CD14-positive monocyte (primary cell): ENCODE data around the gene ACD. TPM values are rescaled to one million over a fixed set of nuclear protein-coding genes. Genes with fewer than 3 reads are reported as not detected.
A peak's percentile ranks its signal among the peaks of the same experiment; 100 is the strongest.

Experiments
- DNase-seq, 3 donors: peaks; one replicate each; pipeline ENCODE4 v3.0.0-alpha.2; 2011 to 2022
- H2AFZ ChIP-seq: 2 replicates; pipeline ENCODE4 v1.6.0; 2012; ENCODE audit warnings: mild to moderate bottlenecking, low read depth, low read length, inconsistent platforms; ENCODE audit not compliant: insufficient read depth, poor library complexity, severe bottlenecking
- H3K27ac ChIP-seq, 2 donors: 1 replicate in 1 of 2; 2 replicates in 1 of 2; pipeline ENCODE4 v1.5.1; 2012 to 2013; ENCODE audit warnings: low read length in 2 of 2, control low read depth in 1 of 2, inconsistent platforms in 1 of 2, low read depth in 1 of 2, mild to moderate bottlenecking in 1 of 2
- H3K27me3 ChIP-seq, 2 donors: one replicate each; pipeline versions ENCODE4 v1.6.0 to v1.6.1; 2011 to 2013; ENCODE audit warnings: low read length in 2 of 2; ENCODE audit not compliant: control insufficient read depth in 2 of 2, insufficient read depth in 2 of 2
- H3K36me3 ChIP-seq, 2 donors: replicated peaks in 1 of 2; 1 replicate in 1 of 2; 2 replicates in 1 of 2; pipeline versions ENCODE4 v1.5.1 to v1.6.1; 2012 to 2013; ENCODE audit warnings: low read length in 2 of 2, control low read depth in 1 of 2, inconsistent platforms in 1 of 2, mild to moderate bottlenecking in 1 of 2; ENCODE audit not compliant: insufficient read depth in 2 of 2, control insufficient read depth in 1 of 2
- H3K4me1 ChIP-seq, 2 donors: 1 replicate in 1 of 2; 2 replicates in 1 of 2; pipeline versions ENCODE4 v1.5.1 to v1.6.1; 2012 to 2013; ENCODE audit warnings: low read length in 2 of 2, control low read depth in 1 of 2, inconsistent platforms in 1 of 2, mild to moderate bottlenecking in 1 of 2, moderate library complexity in 1 of 2; ENCODE audit not compliant: insufficient read depth in 2 of 2, control insufficient read depth in 1 of 2
- H3K4me2 ChIP-seq: replicated peaks from 2 replicates; pipeline ENCODE3; 2012; ENCODE audit warnings: low read length, moderate library complexity, mild to moderate bottlenecking; ENCODE audit not compliant: poor library complexity, severe bottlenecking; ENCODE audit errors: extremely low read depth
- H3K4me3 ChIP-seq, 3 experiments: fragments of 200-600 bp in 1 of 3; sonication (generic) in 1 of 3; replicated peaks in 1 of 3; 1 replicate in 2 of 3; 2 replicates in 1 of 3; pipeline ENCODE4 v1.5.1; 2011 to 2013; ENCODE audit warnings: low read length in 3 of 3, mild to moderate bottlenecking in 3 of 3, control low read depth in 2 of 3, low read depth in 2 of 3, inconsistent platforms in 1 of 3, moderate library complexity in 1 of 3
- H3K79me2 ChIP-seq: 2 replicates; pipeline ENCODE4 v1.6.0; 2012; ENCODE audit warnings: mild to moderate bottlenecking, control low read depth, inconsistent platforms, low read length, moderate library complexity; ENCODE audit not compliant: insufficient read depth
- H3K9ac ChIP-seq: 2 replicates; pipeline ENCODE4 v1.6.0; 2017; ENCODE audit warnings: low read length, mild to moderate bottlenecking; ENCODE audit not compliant: insufficient read depth, poor library complexity, severe bottlenecking
- H3K9me3 ChIP-seq, 2 donors: replicated peaks in 1 of 2; 1 replicate in 1 of 2; 2 replicates in 1 of 2; pipeline versions ENCODE4 v1.5.1 to v1.6.1; 2012 to 2013; ENCODE audit warnings: low read length in 2 of 2, control low read depth in 1 of 2; ENCODE audit not compliant: control insufficient read depth in 1 of 2, insufficient read depth in 1 of 2
- H4K20me1 ChIP-seq: 2 replicates; pipeline ENCODE4 v1.6.0; 2012; ENCODE audit warnings: mild to moderate bottlenecking, low read length, control low read depth, moderate library complexity; ENCODE audit not compliant: insufficient read depth
- H3K27ac Mint-ChIP-seq, 7 donors: one replicate each; pipeline ENCODE4 v1.8.0; 2020; ENCODE audit warnings: mild to moderate bottlenecking in 7 of 7, mixed read lengths in 7 of 7, moderate library complexity in 6 of 7, inconsistent platforms in 2 of 7
- H3K27me3 Mint-ChIP-seq, 3 donors: one replicate each; pipeline ENCODE4 v1.8.0; 2021 to 2022; ENCODE audit warnings: low read depth in 3 of 3, mild to moderate bottlenecking in 3 of 3, mixed read lengths in 3 of 3, moderate library complexity in 3 of 3, inconsistent platforms in 1 of 3
- H3K36me3 Mint-ChIP-seq, 2 donors: one replicate each; pipeline ENCODE4 v1.8.0; 2020; ENCODE audit warnings: mixed read lengths in 2 of 2, inconsistent platforms in 1 of 2, mild to moderate bottlenecking in 1 of 2
- H3K4me1 Mint-ChIP-seq: one replicate; pipeline ENCODE4 v1.8.0; 2020; ENCODE audit warnings: mild to moderate bottlenecking, mixed read lengths
- H3K4me3 Mint-ChIP-seq, 2 donors: one replicate each; pipeline ENCODE4 v1.8.0; 2020; ENCODE audit warnings: mild to moderate bottlenecking in 2 of 2, mixed read lengths in 2 of 2, moderate library complexity in 1 of 2
- H3K9me3 Mint-ChIP-seq, 7 donors: one replicate each; pipeline ENCODE4 v1.8.0; 2020 to 2022; ENCODE audit warnings: mixed read lengths in 7 of 7, mild to moderate bottlenecking in 6 of 7, moderate library complexity in 6 of 7, inconsistent platforms in 2 of 7
- CTCF ChIP-seq: fragments of 200-600 bp; IDR thresholded peaks from one replicate; pipeline ENCODE4 v1.8.0; 2022; ENCODE audit warnings: antibody characterized with exemption, mild to moderate bottlenecking
- WGBS: methylation state at CpG from one replicate; pipeline ENCODE4 v1.1.5; 2013; ENCODE audit warnings: missing lambda C conversion rate; ENCODE audit not compliant: insufficient coverage; 5-methylcytosine and 5-hydroxymethylcytosine counted together
- intact Hi-C, 2 donors: fragments of 100-400 bp; cut with micrococcal nuclease; formaldehyde crosslinking; loops; one replicate each; pipeline versions ENCODE4 v1.15.0 to v1.15.1; 2023
- polyA plus RNA-seq, 3 donors: library from polyadenylated mRNA; depleted of rRNA in 1 of 3; unstranded in 2 of 3; stranded (reverse) in 1 of 3; fragments of 300-500 nt in 2 of 3; fragments of >200 nt in 1 of 3; fragmentation: Illumina TruSeq in 2 of 3; gene quantifications; 1 replicate in 2 of 3; 2 replicates in 1 of 3; pipeline ENCODE4 v1.2.3, GENCODE V29; 2012 to 2021

The ACD gene
- polyA plus RNA-seq, 3 donors = 11.8 to 26.0 (median 14.9) TPM

- TF ChIP-seq CTCF = no peak
- Mint-ChIP-seq H3K27ac (no peak overlapping the region), H3K4me3 (no peak overlapping the region), H3K9me3 (no peaks in the 10 kb centered on the region), H3K36me3 (peaks cover 12 to 13% of the 10 kb centered on the region in 2 donors), H3K27me3 (peaks cover 8 to 10% (median 8%) of the 10 kb centered on the region in 3 donors), H3K4me1 (peaks cover 32% of the 10 kb centered on the region)
- no peaks in the 10 kb centered on the region for H3K9me3 ChIP-seq
- H3K27me3 ChIP-seq = peaks cover 0 to 5% of the 10 kb centered on the region in 2 donors
- H3K4me1 ChIP-seq = peaks cover 35 to 50% of the 10 kb centered on the region in 2 donors
- no peak overlapping the region for H3K4me3 ChIP-seq
- intact Hi-C loops = loop anchor here (10.0 kb wide), 5 partner anchors 138 to 422 kb away; partner anchors contain the start of genes CENPT (in 1 of the 2), NFATC3 (in 1 of the 2), NUTF2 (in 1 of the 2) and RANBP10 (in 1 of the 2)
- no peak overlapping the region for H2AFZ ChIP-seq
- H3K36me3 ChIP-seq = peaks cover 0 to 2% of the 10 kb centered on the region in 2 donors
- no peak overlapping the region for H3K27ac ChIP-seq
- no peak overlapping the region for H3K9ac ChIP-seq
- no peak overlapping the region for H3K4me2 ChIP-seq
- H3K79me2 ChIP-seq = peaks cover 8% of the 10 kb centered on the region
- no peaks in the 10 kb centered on the region for H4K20me1 ChIP-seq
- DNase-seq = no peak
Measured at GRCh38 chr16:67662653-67663010, 2.6 kb upstream of the ACD start.

- Mint-ChIP-seq H3K36me3 (peaks cover 14 to 19% of the 10 kb centered on the region in 2 donors), H3K4me3 (peak overlapping the region in 1 of 2 donors; percentile 92), H3K4me1 (peaks cover 26% of the 10 kb centered on the region), H3K27me3 (peaks cover 8 to 10% (median 8%) of the 10 kb centered on the region in 3 donors), H3K9me3 (no peaks in the 10 kb centered on the region), H3K27ac (peak overlapping the region in 1 of 7 donors; percentile 33)
- no peak overlapping the region for H3K27ac ChIP-seq
- H3K27me3 ChIP-seq = peaks cover 0 to 5% of the 10 kb centered on the region in 2 donors
- intact Hi-C loops = loop anchor here (2.0 to 10.0 kb wide), 6 partner anchors 99 to 423 kb away; partner anchors contain the start of genes CENPT (in 1 of the 2), CTCF (in 1 of the 2), NFATC3 (in 1 of the 2) and NUTF2 (in 1 of the 2)
- H3K79me2 ChIP-seq = peaks cover 8% of the 10 kb centered on the region
- H3K4me1 ChIP-seq = peaks cover 29 to 44% of the 10 kb centered on the region in 2 donors
- H3K9ac ChIP-seq = no peak overlapping the region
- H3K36me3 ChIP-seq = peaks cover 0 to 2% of the 10 kb centered on the region in 2 donors
- no peak overlapping the region for H3K4me3 ChIP-seq
- no peaks in the 10 kb centered on the region for H4K20me1 ChIP-seq
- DNase-seq = peak in 1 of 3 donors; percentile 3
- H3K9me3 ChIP-seq = no peaks in the 10 kb centered on the region
- TF ChIP-seq CTCF = no peak
- WGBS = 95% methylated on average over 34 of the region's 34 CpGs
- H3K4me2 ChIP-seq = no peak overlapping the region
- no peak overlapping the region for H2AFZ ChIP-seq
Measured at GRCh38 chr16:67661886-67662652, 2.0 kb upstream of the ACD start.
